DMS153 treated with DMSO at 0.1 percent for 48 hours (cell line): Measurements from ENCODE around the gene TARP.

Source experiments
- DNase-seq: peaks from one replicate; lab custom pipeline; 2025; ENCODE audit not compliant: unreplicated experiment; lab: John Stamatoyannopoulos, UW

Gene TARP

DNA sequence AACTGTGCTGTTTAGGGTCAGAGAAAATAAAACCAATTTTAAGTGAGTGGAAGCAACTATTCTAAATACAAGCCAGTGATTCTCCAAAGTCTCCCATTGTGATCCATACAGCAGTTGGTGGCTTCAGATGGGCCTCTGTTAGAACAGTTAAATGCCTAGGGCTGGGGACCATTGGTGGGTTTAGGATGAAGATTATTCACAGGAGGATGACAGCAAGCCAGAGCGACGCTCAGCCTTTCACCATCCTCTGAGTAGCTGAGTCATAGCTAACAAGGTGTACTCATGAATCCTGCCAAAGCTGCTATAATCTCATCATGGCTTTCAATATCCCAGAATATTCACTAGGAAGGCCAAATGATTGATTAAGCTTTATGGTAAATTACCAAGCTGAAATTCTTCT, 55.8 kb downstream of the TARP start:
- DNase-seq: no peak

DNA sequence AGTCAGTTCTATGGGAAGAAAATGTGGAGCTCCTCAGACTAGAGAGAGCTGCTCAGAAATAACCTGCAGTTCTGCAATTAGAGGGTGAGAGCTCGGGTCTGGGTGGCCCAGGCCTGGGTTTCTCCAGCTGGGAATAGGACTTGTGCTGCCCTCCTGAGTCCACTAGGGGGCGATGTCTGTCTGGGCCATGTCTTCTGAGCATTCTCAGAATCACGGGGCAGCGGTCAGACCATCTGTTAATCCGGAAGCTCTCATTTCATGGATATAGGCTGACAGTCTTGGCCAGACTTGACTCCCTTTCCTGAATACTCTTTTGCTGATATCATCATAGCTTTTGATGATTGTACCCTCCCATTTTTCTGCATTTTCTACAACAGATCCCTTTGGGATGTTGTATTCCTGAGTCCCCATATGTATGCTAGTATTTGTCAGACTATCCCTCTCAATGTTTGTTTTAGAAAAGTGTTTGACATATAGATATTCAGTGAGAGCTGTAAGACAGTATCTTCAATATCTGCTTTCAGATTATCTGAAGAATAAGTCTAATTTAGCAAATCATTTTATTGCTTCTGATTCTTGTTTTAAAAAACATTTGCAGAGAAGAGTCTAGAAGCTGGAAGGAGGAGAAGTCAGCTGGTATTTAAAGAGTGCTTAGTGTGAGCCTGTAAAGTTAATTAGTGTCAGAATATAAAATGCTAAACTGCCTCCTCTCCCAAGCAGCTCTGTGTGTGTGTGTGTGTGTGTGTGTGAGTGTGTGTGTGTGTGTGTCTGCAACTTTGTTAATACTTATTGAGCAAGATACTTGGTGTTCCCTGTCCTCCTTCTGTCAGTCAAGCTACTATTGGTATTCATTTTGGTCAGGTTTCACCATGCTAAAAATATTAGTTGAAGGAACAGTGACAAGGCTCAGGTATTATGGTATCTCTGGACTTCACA, 57.4 kb downstream of the TARP start:
- DNase-seq: peak; percentile 83

DNA sequence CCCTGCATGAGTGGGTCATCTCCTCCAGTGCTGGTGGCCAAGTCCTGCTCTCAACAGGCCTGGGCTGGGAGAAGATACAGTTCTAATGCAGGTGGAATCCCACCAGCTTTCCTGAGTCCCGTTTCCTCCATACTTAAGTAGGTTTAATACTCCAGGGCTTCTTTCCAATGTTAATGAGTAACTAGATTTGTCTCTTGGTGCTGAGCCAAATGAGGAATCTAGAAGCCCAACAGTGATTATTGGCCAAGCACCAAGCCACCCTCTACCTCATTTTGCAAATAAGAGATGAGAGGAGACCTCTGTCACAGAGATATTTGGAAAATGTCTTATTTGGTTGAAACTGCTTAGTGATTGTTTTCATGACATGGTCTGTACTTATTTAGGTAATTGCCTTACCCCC, 58.3 kb downstream of the TARP start:
- no peak for DNase-seq

DNA sequence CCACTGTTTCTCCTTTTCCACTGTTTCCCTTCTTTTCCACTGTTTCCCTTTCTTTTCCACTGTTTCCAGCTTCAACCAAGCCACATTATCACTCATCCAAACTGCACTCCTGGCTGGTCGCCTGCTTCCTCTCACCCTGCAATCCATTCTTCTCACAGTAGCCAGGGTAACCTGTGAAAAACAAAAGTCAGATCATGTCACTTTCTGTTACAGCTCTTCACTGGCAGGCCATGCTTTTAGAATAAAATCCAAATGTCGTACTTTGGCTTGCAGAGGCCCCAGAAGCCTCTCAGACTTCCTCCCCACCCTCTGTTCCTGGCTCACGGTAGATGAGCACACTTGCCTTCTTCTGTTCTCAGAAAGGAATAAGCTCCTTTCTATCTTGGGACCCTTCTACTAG, 61.5 kb downstream of the TARP start:
- DNase-seq: no peak

DNA sequence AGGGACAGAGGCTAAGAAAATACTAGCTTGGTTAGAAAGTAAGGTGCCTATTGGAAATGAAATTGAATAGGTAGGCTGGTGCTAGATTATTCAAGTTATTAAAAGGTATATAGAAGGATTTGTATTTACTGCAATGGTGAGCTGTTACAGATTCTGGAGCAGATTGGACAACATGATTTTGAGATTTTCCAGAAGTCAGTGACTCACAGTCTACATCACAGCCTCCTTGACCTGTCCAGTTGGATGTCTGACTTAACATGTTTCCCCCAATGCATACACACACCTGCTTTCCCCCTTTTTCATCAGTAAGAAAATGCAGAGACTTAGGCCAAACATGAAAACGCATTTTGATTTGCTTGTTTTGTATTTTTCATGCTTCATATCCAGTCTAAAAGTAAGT, 62.0 kb downstream of the TARP start:
- DNase-seq: no peak
